Smooth muscle cell (in vitro differentiated cells): Measurements from ENCODE around the gene THAP9. TPM values are rescaled to one million over a fixed set of nuclear protein-coding genes. Genes with fewer than 3 reads are reported as not detected.

Source experiments
- DNase-seq: peaks from one replicate; lab custom pipeline; 2025; ENCODE audit not compliant: unreplicated experiment; lab: John Stamatoyannopoulos, UW
- H2AFZ ChIP-seq: fragments of 200-600 bp; sonication (generic); 2 replicates; pipeline ENCODE4 v1.6.0; 2016; ENCODE audit warnings: antibody characterized with exemption, low read depth, mild to moderate bottlenecking
- H3F3A ChIP-seq: fragments of 200-600 bp; sonication (generic); 2 replicates; pipeline ENCODE4 v1.6.0; 2017; ENCODE audit warnings: antibody characterized with exemption, low read depth
- H3K27ac ChIP-seq: fragments of 200-600 bp; sonication (generic); 2 replicates; pipeline ENCODE4 v1.5.1; 2016; ENCODE audit warnings: low read depth, mild to moderate bottlenecking
- H3K27me3 ChIP-seq: fragments of 200-600 bp; sonication (generic); 2 replicates; pipeline ENCODE4 v1.6.1; 2016; ENCODE audit warnings: low read depth, mild to moderate bottlenecking
- H3K36me3 ChIP-seq: fragments of 200-600 bp; sonication (generic); 2 replicates; pipeline ENCODE4 v1.5.1; 2016; ENCODE audit warnings: low read depth
- H3K4me1 ChIP-seq: fragments of 200-600 bp; sonication (generic); 2 replicates; pipeline ENCODE4 v1.5.1; 2016; ENCODE audit warnings: low read depth
- H3K4me2 ChIP-seq: fragments of 200-600 bp; sonication (generic); 2 replicates; pipeline ENCODE4 v1.6.0; 2016; ENCODE audit warnings: mild to moderate bottlenecking
- H3K4me3 ChIP-seq: fragments of 200-600 bp; sonication (generic); 2 replicates; pipeline ENCODE4 v1.5.1; 2016; ENCODE audit warnings: mild to moderate bottlenecking
- H3K79me2 ChIP-seq: fragments of 200-600 bp; sonication (generic); 2 replicates; pipeline ENCODE4 v1.6.0; 2016; ENCODE audit warnings: low read depth, mild to moderate bottlenecking
- H3K9ac ChIP-seq: fragments of 200-600 bp; sonication (generic); 2 replicates; pipeline ENCODE4 v1.6.0; 2016; ENCODE audit warnings: low read depth
- H3K9me3 ChIP-seq: fragments of 200-600 bp; sonication (generic); replicated peaks from 2 replicates; pipeline ENCODE4 v1.5.1; 2016; ENCODE audit warnings: low read depth
- H4K20me1 ChIP-seq: fragments of 200-600 bp; sonication (generic); 2 replicates; pipeline ENCODE4 v1.6.0; 2016; ENCODE audit warnings: low read depth
- CTCF ChIP-seq: fragments of 200-600 bp; sonication (generic); IDR thresholded peaks from 2 replicates; pipeline ENCODE4 v1.5.1; 2017; ENCODE audit warnings: borderline replicate concordance, mild to moderate bottlenecking, antibody characterized with exemption; ENCODE audit not compliant: insufficient read depth, poor library complexity, severe bottlenecking
- WGBS: methylation state at CpG from one replicate; pipeline ENCODE4 v1.1.7; 2016; ENCODE audit warnings: low lambda C conversion rate; 5-methylcytosine and 5-hydroxymethylcytosine counted together
- polyA plus RNA-seq: library from polyadenylated mRNA; unstranded; fragments of >200 nt; fragmentation: Nextera tagmentation; extraction: Ambion mirVana; gene quantifications from 2 replicates; pipeline ENCODE4 v1.2.1, GENCODE V29; 2016
- total RNA-seq: library from RNA; depleted of rRNA; stranded (reverse); fragments of >200 nt; gene quantifications from 2 replicates; pipeline ENCODE4 v1.2.3, GENCODE V29; 2014

Gene THAP9
- total and polyA plus RNA-seq, 2 experiments from 2014 or later, result 1.2 to 4.4 TPM

GRCh38 chr4:82903737-82904136, 3.2 kb downstream of the THAP9 start:
- TF ChIP-seq CTCF, result no peak
- Histone ChIP-seq H3K27ac (no peak overlapping the region), H3K4me1 (peaks cover 4% of the 10 kb centered on the region), H3K4me2 (no peak overlapping the region), H3K9ac (no peak overlapping the region), H3K79me2 (peaks cover 34% of the 10 kb centered on the region), H3F3A (peaks cover 13% of the 10 kb centered on the region), H3K36me3 (no peaks in the 10 kb centered on the region), H4K20me1 (no peaks in the 10 kb centered on the region), H2AFZ (no peak overlapping the region), H3K27me3 (no peaks in the 10 kb centered on the region), H3K9me3 (no peaks in the 10 kb centered on the region), H3K4me3 (no peak overlapping the region)
- 94% methylated on average over 5 of the region's 5 CpGs for WGBS
- DNase-seq, result no peak

GRCh38 chr4:82905205-82905604, 4.7 kb downstream of the THAP9 start:
- H3K27me3 ChIP-seq, result no peaks in the 10 kb centered on the region
- no peak overlapping the region for H3K9ac ChIP-seq
- H2AFZ ChIP-seq, result no peak overlapping the region
- H3K4me3 ChIP-seq, result no peak overlapping the region
- no peak overlapping the region for H3K4me2 ChIP-seq
- H3K79me2 ChIP-seq, result peaks cover 19% of the 10 kb centered on the region
- peaks cover 3% of the 10 kb centered on the region for H3F3A ChIP-seq
- TF ChIP-seq CTCF, result no peak
- H3K27ac ChIP-seq, result no peak overlapping the region
- H4K20me1 ChIP-seq, result no peaks in the 10 kb centered on the region
- peaks cover 4% of the 10 kb centered on the region for H3K4me1 ChIP-seq
- H3K9me3 ChIP-seq, result no peaks in the 10 kb centered on the region
- 96% methylated on average over 2 of the region's 2 CpGs for WGBS
- H3K36me3 ChIP-seq, result no peaks in the 10 kb centered on the region
- no peak for DNase-seq

GRCh38 chr4:82906469-82906868, 5.9 kb downstream of the THAP9 start:
- TF ChIP-seq CTCF, result no peak
- WGBS, result 99% methylated on average over 3 of the region's 3 CpGs

GRCh38 chr4:82909326-82909725, 8.8 kb downstream of the THAP9 start:
- no peak overlapping the region for H3K4me2 ChIP-seq
- H3K27ac ChIP-seq, result no peak overlapping the region
- H3F3A ChIP-seq, result no peaks in the 10 kb centered on the region
- WGBS, result 97% methylated on average over 1 of the region's 1 CpG
- H3K4me1 ChIP-seq, result no peaks in the 10 kb centered on the region
- no peak overlapping the region for H3K9ac ChIP-seq
- no peaks in the 10 kb centered on the region for H3K36me3 ChIP-seq
- no peaks in the 10 kb centered on the region for H3K79me2 ChIP-seq
- no peaks in the 10 kb centered on the region for H4K20me1 ChIP-seq
- H2AFZ ChIP-seq, result no peak overlapping the region
- H3K27me3 ChIP-seq, result no peaks in the 10 kb centered on the region
- no peak for DNase-seq
- no peak for TF ChIP-seq CTCF
- H3K4me3 ChIP-seq, result no peak overlapping the region
- H3K9me3 ChIP-seq, result no peaks in the 10 kb centered on the region

More at GRCh38 chr4:82906469-82906868, 5.9 kb downstream of the THAP9 start:
- no peak for DNase-seq
- Histone ChIP-seq H3K36me3 (no peaks in the 10 kb centered on the region), H3K4me1 (peaks cover 4% of the 10 kb centered on the region), H3K4me2 (no peak overlapping the region), H3K9me3 (no peaks in the 10 kb centered on the region), H3K79me2 (peaks cover 19% of the 10 kb centered on the region), H3F3A (no peaks in the 10 kb centered on the region), H4K20me1 (no peaks in the 10 kb centered on the region), H3K27ac (no peak overlapping the region), H3K9ac (no peak overlapping the region), H3K4me3 (no peak overlapping the region), H3K27me3 (no peaks in the 10 kb centered on the region), H2AFZ (no peak overlapping the region)
